Activated naive CD8-positive, alpha-beta T cell treated with anti-CD3 and anti-CD28 coated beads, Interleukin-2, amount 50 U/mL, for 24 hours (primary cell): Measurements from ENCODE around the gene ABRAXAS1.
"Not testable (repeated sequence)": the region's sequence is repeated elsewhere in the genome, so short reads cannot be mapped to it uniquely, and the experiment has no call there.

Source experiments
- ATAC-seq: fragments of 150-1000 bp; cut with Tn5 transposase; one replicate; pipeline ENCODE4 v1.10.0; 2021
- DNase-seq: peaks from one replicate; pipeline ENCODE4 v3.0.0; 2021
- H3K27ac Mint-ChIP-seq: one replicate; pipeline ENCODE4 v1.8.0; 2021; ENCODE audit warnings: mild to moderate bottlenecking, mixed read lengths
- H3K27me3 Mint-ChIP-seq: one replicate; pipeline ENCODE4 v1.8.0; 2021; ENCODE audit warnings: mixed read lengths
- H3K36me3 Mint-ChIP-seq: one replicate; pipeline ENCODE4 v1.8.0; 2021; ENCODE audit warnings: low read depth, mixed read lengths
- H3K4me1 Mint-ChIP-seq: one replicate; pipeline ENCODE4 v1.8.0; 2021; ENCODE audit warnings: mixed read lengths
- H3K4me3 Mint-ChIP-seq: one replicate; pipeline ENCODE4 v1.8.0; 2021; ENCODE audit warnings: mild to moderate bottlenecking, moderate library complexity, mixed read lengths
- H3K9me3 Mint-ChIP-seq: one replicate; pipeline ENCODE4 v1.8.0; 2021; ENCODE audit warnings: mixed read lengths

ABRAXAS1 gene

GRCh38 chr4:83484500-83485461 lies at the start of gene ABRAXAS1:
TSS of gene ABRAXAS1 (minus strand) at chr4:83485100. CDS start at chr4:83485072, 28 bp downstream.
- peak within 1 kb of the TSS; percentile 99 for H3K27ac Mint-ChIP-seq
- no peaks in the 10 kb centered on the region for H3K9me3 Mint-ChIP-seq
- H3K4me1 Mint-ChIP-seq: peaks cover 20% of the 10 kb centered on the region
- H3K36me3 Mint-ChIP-seq: peaks cover 3% of the 10 kb centered on the region
- peak; percentile 97 for ATAC-seq
- no peaks in the 10 kb centered on the region for H3K27me3 Mint-ChIP-seq
- DNase-seq: peak; percentile 94
- peak within 1 kb of the TSS; percentile 98 for H3K4me3 Mint-ChIP-seq

GRCh38 chr4:83527671-83528070 lies 42.8 kb upstream of the ABRAXAS1 start:
- DNase-seq (no peak), ATAC-seq (no peak)
- Mint-ChIP-seq H3K36me3 (no peaks in the 10 kb centered on the region), H3K9me3 (no peaks in the 10 kb centered on the region), H3K4me3 (no peak overlapping the region), H3K27me3 (peaks cover 30% of the 10 kb centered on the region), H3K4me1 (no peaks in the 10 kb centered on the region), H3K27ac (no peak overlapping the region)

DNA sequence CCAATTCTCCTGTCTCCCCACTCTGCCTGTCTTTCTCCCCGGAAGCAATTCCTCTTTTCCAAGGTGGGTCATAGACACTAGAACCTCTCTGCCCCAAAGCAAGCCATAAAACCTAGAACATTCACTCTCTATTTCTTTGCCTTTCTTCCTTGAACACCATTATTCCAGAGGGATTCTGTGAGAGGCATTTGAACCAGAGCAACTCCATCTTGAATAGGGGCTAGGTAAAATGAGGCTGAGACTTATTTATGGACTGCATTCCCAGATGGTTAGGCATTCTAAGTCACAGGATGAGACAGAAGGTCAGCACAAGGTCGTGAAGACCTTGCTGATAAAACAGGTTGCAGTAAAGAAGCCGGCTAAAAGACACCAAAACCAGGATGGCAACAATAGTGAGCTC lies 37.3 kb upstream of the ABRAXAS1 start:
- Mint-ChIP-seq H3K4me3 (no peak overlapping the region), H3K9me3 (no peaks in the 10 kb centered on the region), H3K27me3 (peaks cover 15% of the 10 kb centered on the region), H3K27ac (no peak overlapping the region), H3K4me1 (no peaks in the 10 kb centered on the region), H3K36me3 (no peaks in the 10 kb centered on the region)
- DNase-seq (no peak), ATAC-seq (no peak)

DNA sequence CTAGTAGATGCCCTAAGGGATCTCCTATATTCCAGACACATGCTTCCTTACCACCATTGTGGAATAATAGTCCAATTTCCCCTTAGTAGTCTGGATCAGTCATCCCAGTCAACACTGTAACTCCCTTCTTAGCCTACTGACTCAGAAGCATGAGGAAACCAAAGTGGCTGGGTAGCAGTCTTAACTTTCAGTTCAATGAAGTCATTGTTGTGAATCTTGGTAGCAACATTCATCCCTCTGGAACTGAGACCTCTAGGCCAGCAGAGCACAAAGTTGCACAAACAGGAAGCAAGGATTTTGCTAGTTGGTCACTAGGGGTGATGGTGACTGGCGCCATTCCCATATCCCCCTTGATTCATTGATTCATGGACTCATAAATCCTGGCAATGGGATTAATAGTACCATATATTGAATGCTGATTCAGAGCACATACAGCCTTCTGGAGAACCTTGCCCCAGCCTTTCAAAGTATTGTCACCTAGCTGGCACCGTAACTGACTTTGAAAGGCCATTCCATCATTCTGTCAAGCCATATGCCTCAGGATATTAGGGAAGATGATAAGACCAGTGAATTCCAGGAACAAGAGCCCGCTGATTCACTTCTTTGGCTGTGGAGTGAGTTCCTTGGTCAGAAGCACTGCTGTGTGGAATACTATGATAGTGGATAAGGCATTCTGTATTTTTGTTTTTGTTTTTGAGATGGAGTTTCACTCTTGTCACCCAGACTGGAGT lies 31.3 kb upstream of the ABRAXAS1 start:
- ATAC-seq (peak; percentile 28), DNase-seq (no peak)
- no peak overlapping the region for H3K27ac Mint-ChIP-seq
- H3K36me3 Mint-ChIP-seq: no peaks in the 10 kb centered on the region
- no peaks in the 10 kb centered on the region for H3K27me3 Mint-ChIP-seq
- H3K4me3 Mint-ChIP-seq: no peak overlapping the region
- H3K9me3 Mint-ChIP-seq: no peaks in the 10 kb centered on the region
- H3K4me1 Mint-ChIP-seq: no peaks in the 10 kb centered on the region

GRCh38 chr4:83510442-83510841 lies 25.5 kb upstream of the ABRAXAS1 start:
- ATAC-seq: no peak
- Mint-ChIP-seq H3K27me3 (no peaks in the 10 kb centered on the region), H3K9me3 (no peaks in the 10 kb centered on the region)

DNA sequence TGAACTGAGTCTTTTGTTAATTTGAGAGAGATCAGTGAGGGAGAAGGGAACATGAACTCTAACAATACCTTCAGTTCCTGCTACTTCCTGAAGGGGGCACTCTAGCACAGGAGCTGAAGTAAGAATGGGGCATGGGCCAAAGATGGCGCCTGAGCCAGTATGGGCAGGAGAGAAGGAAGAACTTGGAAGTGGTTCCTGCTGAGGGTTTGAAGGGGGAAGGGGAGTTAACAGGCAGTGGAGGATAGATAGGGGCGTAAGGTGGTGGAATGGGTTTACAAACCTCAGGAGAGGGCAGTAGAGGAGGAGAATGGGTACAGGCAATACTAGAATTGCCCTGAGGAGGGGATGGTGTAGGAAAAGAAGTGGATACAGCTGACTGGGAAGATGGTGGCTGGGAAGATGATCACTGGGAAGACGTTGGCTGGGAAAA lies 24.3 kb upstream of the ABRAXAS1 start:
- H3K9me3 Mint-ChIP-seq, H3K27me3 Mint-ChIP-seq, H3K36me3 Mint-ChIP-seq, H3K27ac Mint-ChIP-seq, H3K4me1 Mint-ChIP-seq, H3K4me3 Mint-ChIP-seq: not testable (repeated sequence)
- ATAC-seq: peak; percentile 57
- peak; percentile 61 for DNase-seq

More at GRCh38 chr4:83510442-83510841, 25.5 kb upstream of the ABRAXAS1 start:
- Mint-ChIP-seq H3K27ac (no peak overlapping the region), H3K4me3 (no peak overlapping the region), H3K36me3 (no peaks in the 10 kb centered on the region), H3K4me1 (no peaks in the 10 kb centered on the region)
- DNase-seq: no peak

GRCh38 chr4:83504996-83505395 lies 20.1 kb upstream of the ABRAXAS1 start:
- ATAC-seq: no peak
- Mint-ChIP-seq H3K27ac (no peak overlapping the region), H3K4me1 (peaks cover 7% of the 10 kb centered on the region), H3K36me3 (no peaks in the 10 kb centered on the region), H3K4me3 (no peak overlapping the region), H3K9me3 (no peaks in the 10 kb centered on the region), H3K27me3 (no peaks in the 10 kb centered on the region)
- no peak for DNase-seq

DNA sequence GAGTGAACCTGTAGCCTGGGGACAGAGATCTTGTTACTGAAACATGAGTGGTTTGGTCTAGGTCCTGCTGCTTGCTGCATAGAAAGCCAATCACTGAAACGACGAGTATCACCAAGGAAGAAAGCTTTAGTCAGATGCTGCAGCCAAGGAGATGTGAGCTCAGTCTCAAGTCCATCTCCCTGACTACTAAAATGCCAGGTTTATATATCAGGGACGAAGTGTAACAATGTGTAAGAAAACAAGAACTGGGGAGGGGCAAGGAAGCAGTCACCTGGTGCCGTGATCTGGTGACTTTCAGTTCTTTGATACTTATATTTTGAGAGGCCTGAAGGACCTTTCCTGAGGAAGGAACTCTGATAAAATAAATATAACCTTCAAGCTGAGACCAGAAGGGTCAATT lies 19.6 kb upstream of the ABRAXAS1 start:
- H3K4me1 Mint-ChIP-seq: peaks cover 7% of the 10 kb centered on the region
- H3K4me3 Mint-ChIP-seq: no peak overlapping the region
- H3K36me3 Mint-ChIP-seq: no peaks in the 10 kb centered on the region
- ATAC-seq (no peak), DNase-seq (no peak)
- H3K27ac Mint-ChIP-seq: no peak overlapping the region
- no peaks in the 10 kb centered on the region for H3K27me3 Mint-ChIP-seq
- no peaks in the 10 kb centered on the region for H3K9me3 Mint-ChIP-seq

- Mint-ChIP-seq H3K27ac (no peak overlapping the region), H3K9me3 (no peaks in the 10 kb centered on the region), H3K27me3 (no peaks in the 10 kb centered on the region), H3K4me3 (no peak overlapping the region), H3K4me1 (peaks cover 7% of the 10 kb centered on the region), H3K36me3 (no peaks in the 10 kb centered on the region)
- no peak for DNase-seq
- ATAC-seq: no peak
Measured at GRCh38 chr4:83503974-83504373, 19.1 kb upstream of the ABRAXAS1 start.

DNA sequence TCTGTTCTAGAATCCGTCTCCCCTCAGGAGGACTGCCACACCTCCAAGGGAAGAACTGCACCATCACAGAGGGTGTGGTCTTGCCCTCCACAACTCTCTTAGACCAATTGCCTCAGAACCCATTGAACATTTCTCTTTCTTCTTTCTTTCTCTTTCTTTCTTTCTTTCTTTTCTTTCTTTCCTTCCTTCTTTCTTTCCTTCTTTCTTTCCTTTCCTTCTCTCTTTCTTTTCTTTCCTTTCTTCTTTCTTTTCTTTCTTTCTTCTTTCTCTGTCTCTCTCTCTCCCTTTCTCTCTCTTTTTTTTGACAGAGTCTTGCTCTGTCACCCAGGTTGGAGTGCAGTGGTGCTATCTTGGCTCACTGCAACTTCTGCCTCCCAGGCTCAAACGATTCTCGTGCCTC lies 16.8 kb upstream of the ABRAXAS1 start:
- H3K4me3 Mint-ChIP-seq, ATAC-seq, H3K27me3 Mint-ChIP-seq, H3K27ac Mint-ChIP-seq, H3K36me3 Mint-ChIP-seq, H3K4me1 Mint-ChIP-seq, H3K9me3 Mint-ChIP-seq, DNase-seq: not testable (repeated sequence)

DNA sequence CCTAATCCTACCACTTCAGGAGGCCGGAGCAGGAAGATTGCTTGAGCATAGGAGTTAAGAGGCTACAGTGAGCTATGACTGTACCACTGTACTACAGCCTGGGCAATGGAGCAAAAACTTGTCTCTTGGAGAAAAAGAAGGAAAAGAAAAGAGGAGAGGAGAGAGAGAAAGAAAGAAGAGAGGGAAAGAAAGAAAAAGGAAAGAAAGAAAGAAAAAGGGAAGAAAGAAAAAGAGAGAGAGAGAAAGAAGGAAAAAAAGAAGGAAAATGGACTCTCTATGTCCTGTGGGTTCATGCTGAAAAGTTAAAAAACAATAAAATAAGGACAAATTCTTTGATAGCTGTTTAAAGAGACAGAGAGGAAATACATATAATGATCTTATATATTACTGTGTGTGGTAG lies 13.3 kb upstream of the ABRAXAS1 start:
- Mint-ChIP-seq H3K36me3 (no peaks in the 10 kb centered on the region), H3K27ac (no peak overlapping the region), H3K9me3 (no peaks in the 10 kb centered on the region), H3K4me1 (no peaks in the 10 kb centered on the region), H3K27me3 (no peaks in the 10 kb centered on the region), H3K4me3 (no peak overlapping the region)
- ATAC-seq (no peak), DNase-seq (no peak)

DNA sequence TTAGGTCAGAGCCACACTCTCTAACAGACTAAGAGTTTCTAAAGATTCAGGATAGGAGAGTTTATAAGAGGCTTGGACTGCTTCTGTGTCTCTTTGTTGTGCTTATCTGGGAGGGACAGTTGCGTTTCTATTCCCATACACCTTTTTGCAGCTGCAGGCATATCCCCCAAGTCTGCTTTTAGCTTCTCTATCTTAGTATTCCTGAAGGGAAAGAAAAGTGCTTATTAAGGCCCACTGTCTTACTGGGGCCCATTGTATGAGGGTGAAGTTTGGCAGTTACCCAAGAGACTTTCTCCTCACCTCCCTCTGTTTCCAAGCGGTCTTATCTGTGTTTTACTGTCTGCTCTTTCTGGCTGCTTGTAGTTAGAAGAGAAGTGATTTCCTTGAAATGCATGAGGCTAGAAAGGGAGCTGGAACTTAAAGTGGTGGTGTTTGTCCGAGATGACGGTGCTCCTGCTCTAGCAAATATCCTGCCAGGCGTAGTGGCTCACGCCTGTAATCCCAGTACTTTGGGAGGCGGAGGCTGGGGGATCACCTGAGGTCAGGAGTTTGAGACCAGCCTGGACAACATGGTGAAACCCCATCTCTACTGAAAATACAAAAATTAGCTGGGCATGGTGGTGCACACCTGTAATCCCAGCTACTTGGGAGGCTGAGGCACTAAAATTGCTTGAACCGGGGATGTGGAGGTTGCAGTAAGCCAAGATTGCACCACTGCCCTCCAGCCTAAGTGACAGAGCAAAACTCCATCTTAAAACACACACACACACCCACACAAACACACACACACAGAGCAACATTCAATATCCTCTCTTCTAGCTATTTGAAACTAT lies 11.4 kb upstream of the ABRAXAS1 start:
- not testable (repeated sequence) for H3K36me3 Mint-ChIP-seq, DNase-seq, H3K27me3 Mint-ChIP-seq, H3K4me1 Mint-ChIP-seq, H3K27ac Mint-ChIP-seq, H3K9me3 Mint-ChIP-seq, H3K4me3 Mint-ChIP-seq, ATAC-seq

DNA sequence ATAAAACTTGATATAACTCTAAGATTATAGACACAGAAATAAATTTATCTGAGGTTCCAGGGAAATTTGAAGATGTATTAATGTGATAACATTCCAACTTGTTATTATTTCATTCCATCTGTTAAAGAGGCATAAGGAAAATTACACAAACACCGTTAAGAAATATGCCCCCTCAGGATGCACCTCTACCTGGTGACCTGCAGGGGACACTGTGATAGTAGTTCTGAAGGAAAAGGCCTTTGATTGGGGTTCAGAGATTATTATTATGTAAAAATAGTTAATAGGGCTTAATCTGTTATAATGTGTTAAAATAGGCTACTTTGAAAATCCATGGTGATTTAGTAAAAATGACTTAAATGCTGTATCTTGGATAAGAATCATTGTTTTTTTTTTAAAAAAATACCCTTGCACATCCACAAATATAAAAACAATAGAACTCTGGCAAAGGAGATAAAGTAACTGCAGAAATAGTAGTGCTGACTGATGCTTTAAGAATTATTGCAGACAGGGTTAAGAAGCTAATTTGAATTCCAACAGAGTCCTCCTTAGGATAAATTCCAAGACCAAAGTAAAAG lies 6.1 kb upstream of the ABRAXAS1 start:
- Mint-ChIP-seq H3K36me3 (no peaks in the 10 kb centered on the region), H3K9me3 (no peaks in the 10 kb centered on the region), H3K27me3 (no peaks in the 10 kb centered on the region), H3K27ac (no peak overlapping the region), H3K4me3 (no peak overlapping the region), H3K4me1 (peaks cover 1% of the 10 kb centered on the region)
- no peak for DNase-seq
- ATAC-seq: no peak

DNA sequence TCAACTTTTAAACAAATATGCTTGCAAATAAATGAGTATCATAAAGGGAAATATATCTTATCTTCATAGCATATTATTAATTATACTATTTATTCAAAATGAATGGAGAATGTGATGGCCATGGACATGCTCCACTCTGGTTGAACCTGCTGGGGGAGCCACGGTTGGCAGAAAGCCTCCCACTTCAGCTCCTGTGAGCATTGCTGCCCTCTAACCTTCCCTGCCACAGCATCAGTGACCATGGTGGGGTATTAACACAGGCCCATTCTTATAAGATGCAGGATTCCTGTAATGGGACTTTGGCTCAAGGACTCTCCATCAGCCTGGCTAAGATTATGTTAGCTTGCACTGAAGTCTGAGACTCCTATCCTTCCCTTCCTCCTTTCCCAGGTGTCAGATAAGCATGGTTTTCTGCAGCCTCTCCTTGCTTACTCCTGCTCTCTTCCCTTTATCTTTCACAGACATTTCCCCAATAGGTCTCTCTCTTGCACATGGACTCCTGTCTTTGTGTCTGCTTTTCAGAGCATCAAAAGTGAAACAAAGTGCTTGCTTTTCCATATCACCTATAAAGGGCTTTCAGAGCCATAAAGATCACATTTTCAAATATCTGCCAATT lies 4.9 kb upstream of the ABRAXAS1 start:
- no peak for ATAC-seq
- H3K27ac Mint-ChIP-seq: no peak overlapping the region
- DNase-seq: no peak
- H3K36me3 Mint-ChIP-seq: no peaks in the 10 kb centered on the region
- no peak overlapping the region for H3K4me3 Mint-ChIP-seq
- no peaks in the 10 kb centered on the region for H3K9me3 Mint-ChIP-seq
- no peaks in the 10 kb centered on the region for H3K27me3 Mint-ChIP-seq
- H3K4me1 Mint-ChIP-seq: peaks cover 7% of the 10 kb centered on the region
